HG03039 (cell line): ENCODE measurements around the gene SALL3.

Experiments used
- ATAC-seq: cut with Tn5 transposase; IDR thresholded peaks from one replicate; pipeline ENCODE4 v1.9.1; 2021; ENCODE audit warnings: mild to moderate bottlenecking, moderate library complexity; ENCODE audit not compliant: unreplicated experiment

Gene SALL3

GRCh38 chr18:79000997-79001396 is 21.4 kb downstream of the SALL3 start:
- ATAC-seq, result no peak

DNA sequence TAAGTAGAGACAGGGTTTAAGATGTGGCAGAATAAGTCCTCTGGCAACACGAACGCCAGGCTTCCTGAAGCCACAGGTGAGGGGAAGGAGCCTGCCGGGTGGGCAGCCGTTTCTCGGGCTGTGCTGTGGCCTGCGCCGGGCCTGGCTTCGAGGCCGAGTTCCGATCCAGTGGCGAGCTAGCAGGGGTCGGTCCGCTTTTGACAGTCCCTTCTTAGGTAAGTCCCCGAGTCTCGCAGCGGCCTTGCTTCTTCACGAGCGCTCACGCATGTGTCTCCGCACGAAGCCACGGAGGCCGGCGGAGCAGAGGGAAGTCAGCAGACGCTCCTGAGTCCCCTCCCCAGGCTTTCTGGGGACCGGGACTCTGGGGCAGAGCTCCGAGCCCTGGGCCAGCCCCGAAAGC is 26.0 kb downstream of the SALL3 start:
- ATAC-seq, result no peak

DNA sequence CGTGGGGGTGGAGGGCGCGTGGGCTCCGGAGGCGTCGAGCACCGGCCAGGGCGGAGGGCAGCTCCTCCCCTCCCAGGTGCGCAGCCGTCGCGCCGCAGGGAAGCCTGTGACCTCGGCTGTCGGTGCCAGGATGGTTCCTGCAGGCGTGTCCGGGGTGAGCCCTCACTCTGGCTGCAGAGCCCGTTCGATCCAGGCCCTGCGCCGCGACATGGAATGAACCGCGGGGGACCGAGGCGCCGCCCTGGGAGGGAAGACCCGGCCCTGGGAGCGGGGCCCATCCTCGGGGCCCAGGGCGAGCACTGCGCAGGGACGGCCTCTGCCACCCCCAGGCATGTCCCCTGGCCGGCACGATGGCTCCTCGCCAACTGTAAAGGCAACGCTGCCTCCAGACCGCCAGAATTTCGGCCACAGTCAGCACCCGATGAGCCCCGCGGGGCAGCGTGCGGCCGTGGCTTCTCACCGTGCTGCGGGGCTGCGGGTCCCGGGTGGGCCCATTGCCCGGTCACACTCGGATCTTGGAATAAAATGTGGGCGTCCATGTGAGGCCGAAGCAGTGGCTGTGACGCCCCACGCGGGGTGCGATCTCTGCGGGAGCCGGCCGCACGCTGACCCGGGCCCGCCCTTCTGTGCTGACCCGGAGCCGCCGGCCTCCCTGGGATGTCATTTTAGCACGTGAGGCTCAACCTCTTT is 26.6 kb downstream of the SALL3 start:
- no peak for ATAC-seq

GRCh38 chr18:79007440-79007839 is 27.8 kb downstream of the SALL3 start:
- ATAC-seq, result no peak

DNA sequence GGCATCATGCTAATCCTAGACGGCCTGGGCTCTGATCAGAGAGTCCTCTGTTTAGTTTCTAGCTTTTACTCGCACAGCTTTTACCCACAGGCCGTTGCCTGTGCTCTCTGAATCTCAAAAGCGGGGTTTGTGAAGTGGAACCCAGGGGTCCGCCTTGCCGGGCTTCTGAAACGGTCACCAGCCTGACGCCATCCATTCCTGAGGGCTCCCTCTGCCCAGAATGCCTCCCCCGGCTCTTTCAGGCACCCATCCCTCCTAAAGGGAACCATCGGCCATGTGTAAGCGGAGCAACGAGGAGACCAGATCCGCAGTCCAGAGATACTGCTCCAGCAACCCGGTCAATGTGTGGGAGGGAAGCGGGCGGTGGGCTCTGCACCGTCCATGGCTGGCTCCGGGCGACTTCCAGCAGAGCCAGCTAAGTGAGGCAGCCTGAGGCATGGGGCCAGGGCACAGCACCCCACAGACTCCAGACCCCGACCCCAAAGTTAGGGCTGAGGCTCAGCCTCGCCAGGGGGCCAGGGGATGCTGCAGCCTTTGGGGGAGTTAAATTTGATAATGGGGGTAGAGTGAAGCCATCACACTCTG is 28.8 kb downstream of the SALL3 start:
- no peak for ATAC-seq

- no peak for ATAC-seq
Measured at GRCh38 chr18:79010802-79011201, 31.2 kb downstream of the SALL3 start.

GRCh38 chr18:79011300-79011870 is 31.8 kb downstream of the SALL3 start:
- ATAC-seq, result no peak

DNA sequence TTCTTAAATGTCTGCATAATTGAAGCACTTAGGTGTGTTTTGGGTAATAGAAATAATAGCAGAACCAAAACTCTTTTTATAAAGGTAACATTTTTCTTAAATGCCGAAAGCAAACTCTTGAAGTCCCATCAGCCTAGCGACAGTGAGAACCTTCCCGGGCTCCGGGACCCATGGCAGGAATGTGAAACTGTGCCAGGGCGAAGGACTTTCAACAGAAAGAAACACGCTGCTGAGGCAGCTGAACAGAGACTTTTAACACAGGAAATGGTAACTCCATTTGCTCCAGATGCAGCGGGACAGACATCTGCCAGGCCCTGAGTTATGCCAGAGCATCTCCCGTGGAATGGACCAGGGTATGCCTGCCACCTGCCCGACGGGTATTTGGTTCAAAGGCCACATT is 34.3 kb downstream of the SALL3 start:
- no peak for ATAC-seq

DNA sequence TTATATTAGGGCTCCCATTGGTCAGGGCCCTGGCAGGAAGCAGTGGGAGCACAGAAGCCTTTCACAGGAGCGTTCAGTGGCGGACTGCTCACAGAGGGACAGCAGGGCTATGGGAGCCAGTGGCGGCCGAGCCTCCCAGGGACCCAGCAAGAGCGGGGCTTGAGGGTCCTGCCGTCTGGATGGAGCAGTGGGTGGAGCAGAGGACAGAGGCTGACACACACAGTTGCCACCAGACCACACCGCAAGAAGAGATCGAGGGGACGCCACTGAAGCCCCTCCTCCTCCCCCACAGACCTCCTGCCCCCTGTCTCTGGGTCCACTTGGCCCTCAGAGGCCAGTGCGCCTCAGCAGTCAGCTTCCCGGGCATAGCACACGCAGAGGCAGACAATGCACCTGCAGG is 39.3 kb downstream of the SALL3 start:
- no peak for ATAC-seq

DNA sequence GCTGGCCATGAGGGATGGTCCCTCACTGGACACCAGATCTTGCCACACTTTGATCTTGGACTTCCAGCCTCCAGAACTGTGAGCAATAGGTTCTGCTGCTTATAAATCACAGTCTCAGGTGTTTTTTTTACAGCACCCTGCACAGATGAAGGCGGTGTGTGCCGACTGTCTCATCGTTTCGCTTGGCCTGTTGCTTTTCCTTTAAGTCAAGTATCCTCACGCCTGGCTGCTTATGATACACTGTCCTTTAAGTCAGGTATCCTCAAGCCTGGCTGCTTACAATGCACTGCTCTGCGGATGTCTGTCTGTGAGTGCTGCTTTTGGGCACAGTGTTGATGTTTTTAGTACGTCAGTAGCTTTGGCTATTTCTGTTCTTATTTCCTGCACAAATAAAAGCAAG is 40.3 kb downstream of the SALL3 start:
- ATAC-seq, result no peak

DNA sequence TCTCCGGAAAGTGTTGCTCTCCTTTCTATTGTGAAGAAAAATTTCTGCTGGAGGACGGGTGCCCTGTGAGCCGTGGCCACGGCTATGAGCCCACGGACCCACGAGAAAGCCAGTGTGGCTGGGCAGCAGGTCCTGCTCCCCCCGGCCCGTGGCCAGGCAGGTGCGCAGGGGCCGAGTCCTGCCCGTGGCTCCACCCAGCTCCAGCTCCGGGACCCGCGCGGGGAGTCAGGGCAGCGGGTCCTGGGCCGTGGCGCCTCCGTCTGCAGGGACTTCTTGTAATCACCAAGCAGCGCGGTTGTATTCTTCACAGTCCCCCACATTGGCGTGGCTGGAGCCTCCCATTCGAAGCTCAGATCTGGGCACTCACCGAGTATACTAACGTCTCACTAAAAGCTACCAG is 43.0 kb downstream of the SALL3 start:
- ATAC-seq, result no peak

GRCh38 chr18:79026491-79026890 is 46.9 kb downstream of the SALL3 start:
- no peak for ATAC-seq

GRCh38 chr18:79030680-79031079 is 51.1 kb downstream of the SALL3 start:
- ATAC-seq, result no peak

- no peak for ATAC-seq
Measured at GRCh38 chr18:79042276-79042675, 62.7 kb downstream of the SALL3 start.

GRCh38 chr18:79043288-79043687 is 63.7 kb downstream of the SALL3 start:
- no peak for ATAC-seq

GRCh38 chr18:79046522-79046921 is 66.9 kb downstream of the SALL3 start:
- ATAC-seq, result no peak

- no peak for ATAC-seq
Measured at GRCh38 chr18:79047556-79048244, 68.1 kb downstream of the SALL3 start.

- no peak for ATAC-seq
Measured at GRCh38 chr18:79048245-79048632, 68.6 kb downstream of the SALL3 start.

DNA sequence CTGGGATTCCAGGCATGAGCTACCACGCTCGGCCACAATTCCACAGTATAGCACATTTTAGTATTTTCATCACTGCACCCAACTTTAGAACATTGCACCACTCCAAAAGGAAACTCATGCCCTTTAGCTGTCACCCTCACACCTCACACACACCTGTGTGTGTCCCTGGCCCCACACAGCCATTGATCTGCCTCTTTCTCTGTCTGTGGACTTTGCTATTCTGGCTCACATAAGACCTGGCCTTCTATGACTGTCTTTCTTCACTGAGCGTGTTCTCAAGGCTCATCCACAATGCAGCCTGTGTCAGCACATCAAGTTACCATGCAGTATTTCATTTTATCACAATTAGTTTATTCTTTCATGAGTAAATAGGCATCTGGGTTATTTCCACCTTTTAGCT is 69.9 kb downstream of the SALL3 start:
- no peak for ATAC-seq
